Thyroid gland (tissue), 4 donors: ENCODE measurements around the gene NR3C2. TPM values are rescaled to one million over a fixed set of nuclear protein-coding genes. Genes with fewer than 3 reads are reported as not detected.
A peak's percentile ranks its signal among the peaks of the same experiment; 100 is the strongest.

ENCODE experiments used
- DNase-seq, 2 donors: peaks; one replicate each; pipeline ENCODE4 v3.0.0-alpha.2; 2019
- H3K27ac ChIP-seq, 3 donors: fragments of 200-600 bp; sonication (generic); 1 replicate in 2 of 3; 2 replicates in 1 of 3; pipeline ENCODE4 v1.5.1; 2016 to 2019; ENCODE audit warnings: mild to moderate bottlenecking in 1 of 3, moderate library complexity in 1 of 3
- H3K27me3 ChIP-seq: fragments of 200-600 bp; sonication (generic); one replicate; pipeline ENCODE4 v1.5.1; 2019
- H3K36me3 ChIP-seq, 2 donors: fragments of 200-600 bp; sonication (generic); one replicate each; pipeline ENCODE4 v1.5.1; 2016 to 2019
- H3K4me1 ChIP-seq, 2 donors: fragments of 200-600 bp; sonication (generic); one replicate each; pipeline ENCODE4 v1.5.1; 2017 to 2019
- H3K4me3 ChIP-seq, 3 donors: fragments of 200-600 bp; sonication (generic); replicated peaks in 1 of 3; 1 replicate in 2 of 3; 2 replicates in 1 of 3; pipeline ENCODE4 v1.5.1; 2016; ENCODE audit warnings: mild to moderate bottlenecking in 1 of 3
- H3K9me3 ChIP-seq: fragments of 200-600 bp; sonication (generic); one replicate; pipeline ENCODE4 v1.5.1; 2017
- POLR2A ChIP-seq, 2 donors: fragments of 450-650 bp; IDR thresholded peaks; one replicate each; pipeline ENCODE4 v1.6.1; 2017; ENCODE audit warnings: antibody characterized with exemption in 2 of 2, mild to moderate bottlenecking in 2 of 2, moderate library complexity in 1 of 2
- WGBS, 2 donors: methylation state at CpG; one replicate each; pipeline ENCODE4 v1.1.5; 2017; 5-methylcytosine and 5-hydroxymethylcytosine counted together
- intact Hi-C: fragments of 100-400 bp; cut with DNase I; formaldehyde crosslinking; loops from one replicate; pipeline ENCODE4 v1.15.1; 2023
- total RNA-seq, 4 donors: library from RNA; depleted of rRNA; stranded (reverse); fragments of >200 nt; gene quantifications; one replicate each; pipeline ENCODE4 v1.2.3, GENCODE V29; 2016
- TF ChIP-seq, protein P1 (sequence below), 6 experiments: fragments of 200-600 bp in 3 of 6; fragments of 450-650 bp in 3 of 6; sonication (generic) in 3 of 6; IDR thresholded peaks; one replicate each; pipeline ENCODE4 v1.5.1; 2016 to 2019; ENCODE audit warnings: antibody characterized with exemption in 6 of 6, mild to moderate bottlenecking in 2 of 6, inconsistent platforms in 1 of 6, moderate library complexity in 1 of 6

Gene NR3C2
- 100 to 1,000 TPM in 1 of 4 donors, 10 to 100 TPM in 3; 51.6 to 161 (median 72.3) TPM for total RNA-seq

DNA sequence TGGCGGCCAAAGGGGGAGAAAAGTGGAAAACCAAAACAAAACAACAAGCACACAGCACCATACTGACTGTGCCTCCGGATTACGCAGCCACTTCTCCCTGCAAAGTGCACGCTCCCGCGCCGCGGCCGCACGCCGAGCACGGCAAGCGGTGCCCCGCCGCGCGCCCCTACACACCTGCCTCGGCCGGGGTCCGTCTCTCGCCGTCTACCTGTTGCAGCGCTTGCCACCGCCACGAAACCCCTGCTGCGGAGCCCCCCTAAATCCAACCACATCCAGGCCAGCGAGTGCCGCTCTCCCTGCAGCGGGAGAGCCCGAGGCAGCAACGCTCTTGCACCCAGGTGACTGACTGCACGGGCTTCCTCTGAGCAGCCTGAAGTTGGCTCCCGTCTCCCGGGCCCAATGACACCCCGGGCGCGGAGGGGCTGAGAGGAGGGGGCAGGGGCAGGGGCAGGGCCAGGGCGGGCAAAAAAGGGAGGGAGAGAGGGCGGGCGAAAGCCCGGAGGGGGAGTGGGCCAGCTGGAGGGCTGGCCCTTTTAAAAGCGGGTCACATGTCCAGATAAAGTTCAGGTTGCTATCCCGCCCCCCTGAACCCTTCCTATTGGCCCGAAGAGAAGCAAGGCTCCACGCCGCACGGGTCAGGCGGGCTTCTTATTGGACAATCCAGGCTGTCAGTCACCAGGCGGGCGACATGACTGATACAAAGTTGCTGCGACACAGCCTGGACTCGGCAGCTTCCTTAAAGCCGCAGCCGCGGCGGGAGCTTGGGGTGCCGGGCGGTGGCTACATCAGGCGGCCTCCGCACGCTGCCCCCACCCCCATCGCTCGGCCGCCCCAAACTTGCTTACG, at the start of gene NR3C2:
TSS of gene NR3C2 (minus strand) at position 429 of the 846 bp plus-strand sequence.
- intact Hi-C loops = no loop called here

DNA sequence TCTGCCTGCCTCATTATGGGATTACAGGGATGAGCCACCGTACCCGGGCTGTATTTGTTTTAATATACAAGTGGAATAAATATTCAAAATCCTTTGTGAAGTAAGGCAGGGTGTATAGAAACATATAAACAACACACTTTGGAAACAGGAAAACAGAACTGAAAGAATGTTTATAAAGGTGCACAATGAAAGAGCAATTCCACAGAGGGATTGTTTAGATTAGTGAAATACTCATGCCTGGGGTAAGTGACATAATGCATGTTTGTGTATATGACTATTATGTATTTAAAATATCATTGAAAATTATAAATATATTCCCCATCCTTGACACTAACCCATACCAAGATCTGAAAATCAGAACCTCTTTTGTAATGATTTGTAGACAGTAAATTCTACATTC, 45.0 kb upstream of the NR3C2 start:
- no peak overlapping the region for H3K27ac ChIP-seq
- no peaks in the 10 kb centered on the region for H3K36me3 ChIP-seq
- TF ChIP-seq, protein P1, sequence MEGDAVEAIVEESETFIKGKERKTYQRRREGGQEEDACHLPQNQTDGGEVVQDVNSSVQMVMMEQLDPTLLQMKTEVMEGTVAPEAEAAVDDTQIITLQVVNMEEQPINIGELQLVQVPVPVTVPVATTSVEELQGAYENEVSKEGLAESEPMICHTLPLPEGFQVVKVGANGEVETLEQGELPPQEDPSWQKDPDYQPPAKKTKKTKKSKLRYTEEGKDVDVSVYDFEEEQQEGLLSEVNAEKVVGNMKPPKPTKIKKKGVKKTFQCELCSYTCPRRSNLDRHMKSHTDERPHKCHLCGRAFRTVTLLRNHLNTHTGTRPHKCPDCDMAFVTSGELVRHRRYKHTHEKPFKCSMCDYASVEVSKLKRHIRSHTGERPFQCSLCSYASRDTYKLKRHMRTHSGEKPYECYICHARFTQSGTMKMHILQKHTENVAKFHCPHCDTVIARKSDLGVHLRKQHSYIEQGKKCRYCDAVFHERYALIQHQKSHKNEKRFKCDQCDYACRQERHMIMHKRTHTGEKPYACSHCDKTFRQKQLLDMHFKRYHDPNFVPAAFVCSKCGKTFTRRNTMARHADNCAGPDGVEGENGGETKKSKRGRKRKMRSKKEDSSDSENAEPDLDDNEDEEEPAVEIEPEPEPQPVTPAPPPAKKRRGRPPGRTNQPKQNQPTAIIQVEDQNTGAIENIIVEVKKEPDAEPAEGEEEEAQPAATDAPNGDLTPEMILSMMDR (IDR thresholded peaks at IDR 0.05) = no peak
- no peak for TF ChIP-seq POLR2A (IDR thresholded peaks at IDR 0.05)
- DNase-seq = no peak
- WGBS, 2 donors = 54 to 84% methylated on average over 2 of the region's 2 CpGs
- no peaks in the 10 kb centered on the region for H3K4me1 ChIP-seq
- intact Hi-C loops = no loop called here
- no peaks in the 10 kb centered on the region for H3K27me3 ChIP-seq
- H3K4me3 ChIP-seq = no peak overlapping the region
- no peaks in the 10 kb centered on the region for H3K9me3 ChIP-seq

More for the DNA sequence above, at the start of gene NR3C2:
- H3K4me1 ChIP-seq = peaks cover 10 to 29% of the 10 kb centered on the region in 2 donors
- no peaks in the 10 kb centered on the region for H3K27me3 ChIP-seq
- WGBS, 2 donors = 0% methylated on average over 41 to 47 of the region's 65 CpGs
- peak within 1 kb of the TSS; percentile 75 to 95 (median 76) for H3K4me3 ChIP-seq
- H3K27ac ChIP-seq = peak within 1 kb of the TSS; percentile 78 to 95 (median 95)
- no peaks in the 10 kb centered on the region for H3K9me3 ChIP-seq
- no peaks in the 10 kb centered on the region for H3K36me3 ChIP-seq
- DNase-seq = peak; percentile 100
- TF ChIP-seq POLR2A (IDR thresholded peaks at IDR 0.05) = peak; percentile 99 to 100
- TF ChIP-seq, protein P1 (IDR thresholded peaks at IDR 0.05) = peak in 1 of 6 experiments; percentile 7

DNA sequence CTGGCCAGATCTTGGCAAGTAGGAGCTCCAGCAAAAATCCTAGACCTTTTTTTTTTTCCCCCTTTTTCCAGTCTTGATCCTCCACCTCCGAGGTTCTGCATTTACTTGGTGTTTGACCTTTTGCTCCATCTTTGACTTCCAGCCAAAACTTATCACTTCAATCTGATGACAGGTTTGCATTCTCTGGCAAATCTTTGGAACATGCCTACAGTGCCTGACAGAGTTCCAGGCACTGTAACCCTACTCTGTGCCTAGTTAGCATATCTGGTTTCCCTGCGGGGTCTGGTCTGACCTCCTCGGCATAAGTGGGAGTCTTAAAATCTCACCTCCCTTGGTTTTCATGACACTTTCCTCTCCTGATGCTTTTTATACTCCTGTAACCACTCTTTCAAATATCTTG, 39.4 kb upstream of the NR3C2 start:
- intact Hi-C loops = no loop called here
- H3K27me3 ChIP-seq = no peaks in the 10 kb centered on the region
- H3K9me3 ChIP-seq = no peaks in the 10 kb centered on the region
- DNase-seq = no peak
- no peak overlapping the region for H3K4me3 ChIP-seq
- TF ChIP-seq, protein P1 (IDR thresholded peaks at IDR 0.05) = no peak
- no peak for TF ChIP-seq POLR2A (IDR thresholded peaks at IDR 0.05)
- WGBS, 2 donors = 67 to 69% methylated on average over 3 of the region's 3 CpGs
- no peak overlapping the region for H3K27ac ChIP-seq
- H3K4me1 ChIP-seq = no peaks in the 10 kb centered on the region
- H3K36me3 ChIP-seq = no peaks in the 10 kb centered on the region

- intact Hi-C loops = no loop called here
- no peaks in the 10 kb centered on the region for H3K4me1 ChIP-seq
- no peaks in the 10 kb centered on the region for H3K36me3 ChIP-seq
- TF ChIP-seq POLR2A (IDR thresholded peaks at IDR 0.05) = no peak
- TF ChIP-seq, protein P1 (IDR thresholded peaks at IDR 0.05) = no peak
- H3K27me3 ChIP-seq = no peaks in the 10 kb centered on the region
- H3K4me3 ChIP-seq = no peak overlapping the region
- no peak for DNase-seq
- H3K9me3 ChIP-seq = no peaks in the 10 kb centered on the region
- 34 to 84% methylated on average over 3 of the region's 3 CpGs for WGBS, 2 donors
- H3K27ac ChIP-seq = no peak overlapping the region
Measured at GRCh38 chr4:148477276-148477675, 35.1 kb upstream of the NR3C2 start.

GRCh38 chr4:148469938-148470337, 27.7 kb upstream of the NR3C2 start:
- H3K27ac ChIP-seq = no peak overlapping the region
- H3K9me3 ChIP-seq = no peaks in the 10 kb centered on the region
- DNase-seq = no peak
- WGBS, 2 donors = 74 to 83% methylated on average over 2 of the region's 2 CpGs
- H3K27me3 ChIP-seq = no peaks in the 10 kb centered on the region
- H3K4me3 ChIP-seq = no peak overlapping the region
- no peak for TF ChIP-seq POLR2A (IDR thresholded peaks at IDR 0.05)
- TF ChIP-seq, protein P1 (IDR thresholded peaks at IDR 0.05) = no peak
- no peaks in the 10 kb centered on the region for H3K4me1 ChIP-seq
- H3K36me3 ChIP-seq = no peaks in the 10 kb centered on the region
- intact Hi-C loops = no loop called here
